NAMALWA (cell line): Measurements from ENCODE around the gene GAB4.

Experiments
- DNase-seq: peaks from one replicate; pipeline ENCODE4 v3.0.0-alpha.2; 2015; ENCODE audit warnings: low spot score

The GAB4 gene

GRCh38 chr22:16988257-16988656 is 19.8 kb downstream of the GAB4 start:
- DNase-seq, result no peak

DNA sequence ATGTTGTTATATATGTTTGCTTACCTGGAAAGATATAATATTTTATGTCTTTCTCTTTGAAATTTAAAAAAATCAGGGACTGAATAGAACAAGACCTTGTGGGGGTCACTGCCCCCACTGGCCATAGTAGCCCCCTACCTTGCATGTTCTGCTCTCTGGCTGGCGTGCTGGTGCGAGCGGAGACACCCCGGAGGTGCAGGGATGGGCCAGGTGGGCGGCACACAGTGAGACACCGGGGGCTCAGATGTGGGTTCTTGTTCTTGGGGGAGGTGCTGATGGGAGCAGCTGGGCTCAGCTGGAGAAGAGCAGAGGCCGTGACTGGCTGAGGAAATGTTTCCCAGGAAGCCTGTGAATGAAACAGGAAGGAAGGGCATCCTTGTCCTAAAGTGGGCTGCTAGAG is 20.2 kb downstream of the GAB4 start:
- no peak for DNase-seq

DNA sequence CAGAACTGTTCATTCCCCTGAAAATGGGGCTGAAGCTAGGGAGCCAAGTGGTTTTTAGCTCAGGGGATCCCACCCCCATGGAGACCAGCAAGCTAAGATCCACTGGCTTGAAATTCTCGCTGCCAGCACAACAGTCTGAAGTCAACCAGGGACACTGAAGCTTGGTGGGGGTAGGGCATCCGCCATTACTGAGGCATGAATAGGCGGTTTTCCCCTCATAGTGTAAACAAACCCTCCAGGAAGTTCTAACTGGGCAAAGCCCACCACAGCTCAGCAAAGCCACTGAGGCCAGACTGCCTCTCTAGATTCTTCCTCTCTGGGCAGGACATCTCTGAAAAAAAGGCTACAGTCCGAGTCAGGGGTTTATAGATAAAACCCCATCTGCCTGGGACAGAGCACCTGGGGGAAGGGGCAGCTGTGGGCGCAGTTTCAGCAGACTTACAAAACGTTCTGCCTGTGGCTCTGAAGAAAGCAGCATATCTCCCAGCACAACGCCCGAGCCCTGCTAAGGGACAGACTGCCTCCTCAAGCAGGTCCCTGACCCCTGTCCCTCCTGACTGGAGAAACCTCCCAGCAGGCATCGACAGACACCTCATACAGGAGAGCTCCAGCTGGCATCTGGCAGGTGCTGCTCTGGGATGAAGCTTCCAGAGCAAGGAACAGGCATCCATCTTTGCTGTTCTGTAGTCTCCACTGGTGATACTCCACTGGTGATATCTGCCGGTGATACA is 32.7 kb downstream of the GAB4 start:
- DNase-seq, result no peak

DNA sequence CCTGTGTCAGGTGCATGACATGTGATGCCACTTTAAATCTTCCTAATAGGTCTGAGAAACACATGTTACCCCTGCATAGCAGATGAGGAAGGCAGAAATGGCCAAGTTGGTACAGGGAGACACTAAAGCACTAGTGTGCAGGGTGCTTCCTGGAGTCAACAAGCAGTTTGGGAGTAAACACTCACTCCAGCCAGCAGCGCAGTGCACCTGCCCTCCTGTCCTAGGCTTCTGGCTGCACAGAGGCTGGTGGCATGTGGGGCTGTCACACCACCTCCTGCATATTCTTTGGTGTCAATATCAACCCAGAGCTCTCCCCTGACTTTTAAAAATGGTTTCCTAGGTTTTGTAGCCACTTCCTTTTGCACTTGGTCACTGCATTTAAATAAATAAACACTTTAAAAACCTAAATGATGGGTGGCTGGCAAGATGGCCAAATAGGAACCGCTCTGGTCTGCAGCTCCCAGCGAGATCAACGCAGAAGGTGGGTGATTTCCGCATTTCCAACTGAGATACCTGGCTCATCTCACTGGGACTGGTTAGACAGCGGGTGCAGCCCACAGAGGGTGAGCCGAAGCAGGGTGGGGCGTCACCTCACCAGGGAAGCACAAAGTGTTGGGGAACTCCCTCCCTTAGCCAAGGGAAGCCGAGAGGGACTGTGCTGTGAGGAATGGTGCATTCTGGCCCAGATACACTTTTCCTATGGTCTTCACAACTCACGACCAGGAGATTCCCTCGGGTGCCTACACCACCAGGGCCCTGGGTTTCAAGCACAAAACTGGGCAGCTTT is 33.5 kb downstream of the GAB4 start:
- no peak for DNase-seq

- DNase-seq, result no peak
Observed at GRCh38 chr22:16973591-16974297, 34.3 kb downstream of the GAB4 start.

DNA sequence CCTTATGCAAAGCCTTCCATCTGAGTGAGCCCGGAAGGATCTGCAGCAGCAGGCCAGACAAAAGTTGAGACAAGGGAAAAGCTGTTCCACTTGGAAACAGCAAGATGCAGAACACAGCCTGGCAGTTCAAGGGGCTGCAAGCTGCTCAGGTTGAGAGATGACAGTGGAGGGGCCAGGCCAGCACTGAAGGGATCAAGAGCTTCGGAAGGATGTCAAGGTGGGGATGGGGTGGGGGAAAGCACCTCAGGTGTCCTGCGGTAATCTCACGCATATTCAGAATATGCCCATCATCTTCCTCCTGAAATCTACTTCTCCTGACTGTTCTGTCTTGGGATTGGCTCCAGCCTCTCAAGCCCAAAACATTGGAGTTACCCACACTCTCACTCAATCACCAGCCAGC is 35.7 kb downstream of the GAB4 start:
- DNase-seq, result no peak

DNA sequence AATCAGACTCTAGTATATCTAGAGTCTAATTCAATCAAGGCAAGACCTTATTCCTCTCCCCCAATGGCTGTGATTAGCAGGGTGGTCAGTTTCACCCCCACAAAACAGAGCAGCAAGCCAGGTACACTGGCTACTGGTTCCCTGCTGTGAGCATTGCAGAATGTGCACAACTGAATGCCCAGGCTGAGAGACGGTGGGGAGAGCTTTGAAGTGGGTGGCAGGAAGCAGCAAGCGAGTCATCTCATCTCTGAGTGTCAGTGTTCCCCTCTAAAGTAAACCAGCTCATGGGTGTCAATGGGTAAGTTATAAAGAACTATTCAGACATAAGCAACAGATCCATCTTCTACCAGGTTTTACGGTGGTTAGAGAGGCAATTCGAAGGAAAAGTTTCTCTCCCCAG is 37.6 kb downstream of the GAB4 start:
- DNase-seq, result no peak

- DNase-seq, result no peak
Observed at GRCh38 chr22:16969508-16970327, 38.3 kb downstream of the GAB4 start.

- DNase-seq, result no peak
Observed at GRCh38 chr22:16968218-16968595, 39.8 kb downstream of the GAB4 start.

DNA sequence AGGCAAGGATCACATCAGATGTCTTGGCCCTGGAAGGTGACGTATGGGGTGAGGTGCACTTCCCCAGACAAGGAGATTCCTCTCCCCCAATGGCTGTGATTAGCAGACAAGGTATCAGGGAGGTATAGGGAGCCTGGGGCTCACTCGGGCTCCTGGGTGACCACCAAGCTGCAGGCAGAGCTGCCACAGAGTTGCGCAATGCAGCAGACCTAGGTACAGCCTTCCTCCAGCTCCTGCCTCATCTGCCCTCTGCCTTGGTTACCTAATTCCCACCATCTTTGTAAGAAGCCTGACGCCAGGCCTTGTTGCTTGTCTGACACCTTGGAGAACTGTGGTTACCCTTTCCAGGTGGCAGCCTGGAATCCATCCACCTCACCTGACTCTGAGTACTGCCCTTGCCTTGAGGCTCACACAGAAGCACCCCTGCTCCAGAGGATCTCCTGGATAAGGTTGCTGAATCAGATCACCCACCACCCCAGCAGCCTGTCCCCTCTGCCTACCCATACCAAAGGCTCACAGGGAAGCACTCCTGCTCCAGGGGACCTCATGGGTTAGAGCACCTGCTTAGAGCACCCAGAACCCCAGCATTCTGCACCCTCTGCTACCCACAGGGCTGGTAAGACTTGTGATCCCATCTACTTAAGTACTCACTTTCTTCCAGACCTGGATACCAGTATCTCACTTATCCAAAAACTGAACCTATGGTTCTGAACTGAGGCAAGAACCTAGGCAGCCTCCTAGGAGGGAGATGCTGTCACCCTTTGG is 40.4 kb downstream of the GAB4 start:
- no peak for DNase-seq

GRCh38 chr22:16966251-16966650 is 41.8 kb downstream of the GAB4 start:
- DNase-seq, result no peak

DNA sequence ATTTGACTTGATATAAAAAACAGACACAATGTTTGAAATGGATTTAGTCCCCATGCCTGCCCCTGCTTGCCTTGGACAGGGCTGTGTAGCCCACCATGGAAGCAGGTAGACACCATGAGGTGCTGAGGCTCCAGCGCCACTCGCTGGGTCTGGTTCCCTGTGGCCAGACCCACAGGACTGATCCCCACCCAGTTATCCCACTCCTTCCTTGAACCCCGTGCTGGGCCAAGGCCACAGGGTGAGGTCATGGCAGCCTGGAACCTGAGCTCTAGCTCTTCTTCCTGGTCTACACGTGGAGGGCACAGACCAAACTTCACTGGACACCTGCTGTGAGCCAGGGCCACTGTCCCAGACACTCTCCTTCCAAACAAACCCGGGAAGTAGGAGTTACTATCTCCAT is 42.5 kb downstream of the GAB4 start:
- no peak for DNase-seq

DNA sequence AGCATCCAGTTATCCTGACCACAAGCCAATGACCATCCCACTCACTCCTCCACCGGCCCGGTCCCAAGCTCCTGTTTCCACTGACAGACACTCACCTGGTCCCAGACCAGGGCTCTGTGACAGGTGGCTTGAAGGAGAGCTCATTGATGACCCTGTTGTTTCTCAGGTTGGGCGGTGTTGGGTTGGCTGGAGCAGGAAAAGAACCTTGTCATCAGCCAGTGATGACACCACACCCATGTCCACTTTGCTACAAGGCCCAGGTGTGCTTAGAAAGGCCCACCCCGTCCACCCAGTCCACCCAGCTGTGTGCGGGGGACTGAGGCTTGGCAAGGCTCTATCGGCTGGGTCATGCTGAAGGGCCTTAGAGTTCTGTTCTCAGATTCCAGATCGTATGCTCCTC is 42.9 kb downstream of the GAB4 start:
- DNase-seq, result no peak

DNA sequence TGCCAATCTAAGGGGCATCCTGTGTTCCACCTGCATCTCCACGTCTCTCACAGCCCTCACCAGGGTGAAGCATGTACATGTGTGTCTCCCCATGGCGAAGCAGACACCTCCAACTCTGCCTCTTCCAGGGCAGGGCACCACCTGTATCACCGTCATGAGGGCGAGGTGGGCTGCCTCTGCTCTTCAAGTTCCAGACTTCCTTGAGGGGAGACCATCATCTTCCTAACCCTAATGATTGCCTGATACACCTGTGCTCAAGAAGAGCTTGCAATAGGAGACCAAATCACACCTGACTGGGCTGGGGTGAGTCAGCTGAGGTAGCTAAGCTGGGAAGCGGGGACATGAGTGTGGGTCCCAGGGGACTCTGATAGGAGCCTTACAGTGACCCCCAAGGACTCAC is 43.7 kb downstream of the GAB4 start:
- DNase-seq, result no peak

DNA sequence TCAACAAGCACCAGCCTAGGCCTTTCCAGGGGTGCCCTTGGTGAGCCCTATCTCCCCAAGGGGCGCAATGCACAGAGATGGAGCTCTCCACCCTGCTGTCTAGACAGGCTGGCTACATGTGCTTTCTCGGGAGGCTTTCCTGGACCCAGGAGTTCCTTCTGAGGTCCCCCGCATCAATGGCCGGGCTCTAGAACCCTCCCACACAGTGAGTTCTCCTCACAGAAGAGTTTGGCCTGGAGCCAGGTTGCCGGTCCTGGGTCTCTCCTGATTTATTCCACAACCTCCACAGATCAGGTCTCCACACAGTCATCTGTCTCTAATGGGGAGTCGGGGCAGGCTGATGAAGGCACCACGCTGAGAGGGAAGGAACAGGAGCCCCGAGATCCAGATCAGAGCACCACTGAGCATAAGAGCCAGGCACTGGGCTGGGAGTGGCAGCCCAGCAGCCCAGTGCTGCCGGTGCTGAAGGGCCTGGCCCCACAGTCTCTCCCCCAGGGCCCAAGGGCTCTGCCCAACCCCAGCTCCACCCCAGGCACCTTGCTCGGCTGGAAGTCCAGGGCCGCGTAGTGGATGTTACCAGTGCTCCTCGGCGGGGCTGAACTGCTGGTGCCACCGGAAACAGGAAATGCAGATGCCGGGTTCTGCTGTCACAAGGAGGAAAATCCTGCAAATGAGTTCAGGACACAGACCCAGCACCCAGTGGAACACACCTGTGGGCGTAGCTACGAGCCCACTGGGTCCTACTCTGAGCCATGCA is 44.7 kb downstream of the GAB4 start:
- no peak for DNase-seq

GRCh38 chr22:16962501-16962900 is 45.5 kb downstream of the GAB4 start:
- no peak for DNase-seq

GRCh38 chr22:16961477-16962186 is 46.4 kb downstream of the GAB4 start:
- no peak for DNase-seq

DNA sequence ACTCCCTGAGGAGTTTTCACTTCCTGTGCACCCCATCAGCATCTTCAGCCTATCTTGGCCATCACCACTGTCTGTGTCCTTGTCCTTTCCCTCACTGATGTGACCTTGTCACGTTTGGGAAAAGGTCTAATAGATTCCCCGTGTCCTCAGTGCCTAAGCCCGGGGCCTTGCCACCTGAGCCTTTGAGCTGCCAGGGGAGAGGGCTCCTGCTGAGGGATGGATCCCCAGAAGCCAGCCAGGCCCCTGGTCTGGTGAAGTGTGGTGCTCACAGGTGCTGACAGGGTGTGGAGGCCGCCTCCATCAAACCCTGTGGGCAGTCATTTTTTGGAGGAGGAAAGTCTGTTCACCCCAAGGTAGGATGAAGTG is 47.2 kb downstream of the GAB4 start:
- DNase-seq, result no peak

GRCh38 chr22:16960220-16960883 is 47.7 kb downstream of the GAB4 start:
- no peak for DNase-seq
